ENCODE measurements around the gene FAM174A. TPM values are rescaled to one million over a fixed set of nuclear protein-coding genes. Genes with fewer than 3 reads are reported as not detected.

Gene FAM174A
- total RNA-seq, 1 experiment from 2014 or later, result 6.4 TPM

- Mint-ChIP-seq H3K4me1 (0 out of 2 replicates have a peak, but pooled peaks cover 3% of the 10 kb centered on the region), H3K4me3 (no peak overlapping the region), H3K36me3 (no peaks in the 10 kb centered on the region), H3K27ac (no peak overlapping the region), H3K27me3 (ENCODE audit: low read depth) (no peaks in the 10 kb centered on the region), H3K9me3 (no peaks in the 10 kb centered on the region)
- ChIA-PET POLR2A (no interaction called here), CTCF (no interaction called here)
- TF ChIP-seq ETV6 (CRISPR knock-in tag; IDR thresholded peaks at IDR 0.05), result no peak
- TF ChIP-seq OVOL2 (CRISPR knock-in tag; IDR thresholded peaks at IDR 0.05; ENCODE audit: borderline replicate concordance), result no peak
- no peak for TF ChIP-seq EMX1 (CRISPR knock-in tag; IDR thresholded peaks at IDR 0.05)
- no peak for TF ChIP-seq NR1H2 (CRISPR knock-in tag; IDR thresholded peaks at IDR 0.05)
- no peak for TF ChIP-seq FOXP4 (CRISPR knock-in tag; IDR thresholded peaks at IDR 0.05)
- TF ChIP-seq ESRRA (CRISPR knock-in tag; IDR thresholded peaks at IDR 0.05; ENCODE audit: borderline replicate concordance), result no peak
- no peak for TF ChIP-seq ATF6 (CRISPR knock-in tag; IDR thresholded peaks at IDR 0.05)
- no peak for TF ChIP-seq PRDM15 (CRISPR knock-in tag; IDR thresholded peaks at IDR 0.05)
- TF ChIP-seq ZNF423 (CRISPR knock-in tag; IDR thresholded peaks at IDR 0.05), result no peak
- TF ChIP-seq GRHL2 (CRISPR knock-in tag; IDR thresholded peaks at IDR 0.05; ENCODE audit: insufficient replicate concordance, severe bottlenecking), result no peak
- no peak for TF ChIP-seq PRRX2 (CRISPR knock-in tag; IDR thresholded peaks at IDR 0.05)
- TF ChIP-seq E2F4 (CRISPR knock-in tag; IDR thresholded peaks at IDR 0.05; ENCODE audit: borderline replicate concordance, low read depth), result no peak
- TF ChIP-seq TP53 (CRISPR knock-in tag; IDR thresholded peaks at IDR 0.05), result no peak
- no peak for TF ChIP-seq CREM (CRISPR knock-in tag; IDR thresholded peaks at IDR 0.05)
- no peak for TF ChIP-seq MYBL2 (CRISPR knock-in tag; IDR thresholded peaks at IDR 0.05)
- TF ChIP-seq TEAD1 (CRISPR knock-in tag; IDR thresholded peaks at IDR 0.05), result no peak
- TF ChIP-seq FOXJ3 (CRISPR knock-in tag; IDR thresholded peaks at IDR 0.05; ENCODE audit: borderline replicate concordance), result no peak
- no peak for ATAC-seq
- no peak for DNase-seq (ENCODE audit: low spot score)
Observed at GRCh38 chr5:100634937-100635534, 99.9 kb downstream of the FAM174A start.

Measured in WTC11 (cell line).